Activated naive CD4-positive, alpha-beta T cell treated with anti-CD3 and anti-CD28 coated beads, Interleukin-2, amount 50 U/mL, for 72 hours (primary cell): ENCODE measurements around the gene HBE1. TPM values are rescaled to one million over a fixed set of nuclear protein-coding genes. Genes with fewer than 3 reads are reported as not detected.

Experiments
- ATAC-seq, 2 donors: fragments of 150-1000 bp; cut with Tn5 transposase; 2 replicates each; pipeline ENCODE4 v1.10.0; 2021; ENCODE audit warnings: mild to moderate bottlenecking in 2 of 2, moderate library complexity in 2 of 2
- DNase-seq, 2 donors: peaks; one replicate each; pipeline ENCODE4 v3.0.0; 2021 to 2022; ENCODE audit warnings: low spot score in 2 of 2
- H3K27ac Mint-ChIP-seq, 2 donors: one replicate each; pipeline ENCODE4 v1.8.0; 2022; ENCODE audit warnings: mild to moderate bottlenecking in 2 of 2, mixed read lengths in 2 of 2
- H3K36me3 Mint-ChIP-seq, 2 donors: one replicate each; pipeline ENCODE4 v1.8.0; 2022; ENCODE audit warnings: mixed read lengths in 2 of 2
- H3K9me3 Mint-ChIP-seq, 2 donors: one replicate each; pipeline ENCODE4 v1.8.0; 2022; ENCODE audit warnings: mixed read lengths in 2 of 2
- total RNA-seq, 2 donors: library from RNA; stranded (reverse); gene quantifications; one replicate each; pipeline ENCODE4 v1.2.3, GENCODE V29; 2022

HBE1 gene
- total RNA-seq, 2 donors from 2014 or later, result not detected

DNA sequence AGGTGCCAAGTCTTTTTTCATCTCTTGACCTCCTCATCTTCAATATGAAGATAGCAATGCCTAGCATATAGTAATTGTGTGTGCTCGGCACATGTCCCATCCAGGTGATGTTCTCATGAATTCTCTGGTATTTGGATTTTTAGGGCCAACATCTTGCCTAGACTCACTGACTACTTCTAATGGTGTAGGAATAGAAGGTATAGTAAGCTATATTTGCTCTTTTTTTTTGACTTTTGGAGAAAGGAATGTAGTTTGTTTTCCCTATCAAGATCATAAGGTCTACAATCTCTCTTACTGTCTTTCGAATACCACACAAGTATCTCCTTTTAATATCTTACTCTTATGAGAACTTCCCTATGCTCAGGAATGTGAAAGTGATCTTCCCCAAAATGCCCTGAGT, 38.6 kb downstream of the HBE1 start:
- Mint-ChIP-seq H3K36me3 (no peaks in the 10 kb centered on the region), H3K9me3 (no peaks in the 10 kb centered on the region), H3K27ac (no peak overlapping the region)
- no peak for ATAC-seq
- no peak for DNase-seq

DNA sequence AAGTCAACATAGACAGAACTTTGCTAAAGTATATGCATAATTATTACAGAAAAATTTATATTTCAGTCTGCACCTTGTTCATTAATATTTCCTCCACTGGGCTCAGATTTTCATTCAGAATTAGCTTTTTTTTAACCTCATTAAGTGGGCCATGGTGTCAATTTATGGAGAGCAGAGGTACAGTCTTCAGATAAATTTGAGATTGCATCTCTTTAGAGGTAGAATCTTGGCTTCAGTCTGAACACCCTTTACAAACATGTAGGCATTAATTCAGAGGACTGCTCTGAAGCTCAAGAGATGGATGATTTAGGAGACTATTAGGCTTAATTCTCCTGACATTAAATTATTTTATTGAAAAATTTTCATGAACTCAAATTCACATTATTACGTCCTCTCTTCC, 39.5 kb downstream of the HBE1 start:
- ATAC-seq (no peak), DNase-seq (no peak)
- H3K36me3 Mint-ChIP-seq, result no peaks in the 10 kb centered on the region
- H3K27ac Mint-ChIP-seq, result no peak overlapping the region
- H3K9me3 Mint-ChIP-seq, result no peaks in the 10 kb centered on the region

DNA sequence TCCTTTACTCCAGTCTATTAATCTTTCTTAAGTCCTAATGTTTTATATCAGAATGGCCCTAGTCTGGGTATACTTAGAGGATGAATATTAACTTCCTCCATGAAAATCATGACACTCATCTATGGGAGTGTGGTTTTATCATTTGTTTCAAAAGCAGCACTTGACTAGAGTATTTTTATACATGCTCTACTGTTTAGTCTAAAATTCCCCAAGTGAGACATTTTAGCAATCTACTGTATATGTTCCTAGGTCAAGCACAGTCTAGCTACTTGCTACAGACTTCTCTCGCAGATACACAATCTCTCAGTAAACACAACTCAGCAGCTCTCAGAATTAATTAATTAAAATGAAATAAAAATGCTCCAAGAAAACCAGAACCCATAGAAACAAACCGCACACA, 39.9 kb downstream of the HBE1 start:
- ATAC-seq, result no peak
- Mint-ChIP-seq H3K36me3 (no peaks in the 10 kb centered on the region), H3K9me3 (no peaks in the 10 kb centered on the region), H3K27ac (no peak overlapping the region)
- no peak for DNase-seq

DNA sequence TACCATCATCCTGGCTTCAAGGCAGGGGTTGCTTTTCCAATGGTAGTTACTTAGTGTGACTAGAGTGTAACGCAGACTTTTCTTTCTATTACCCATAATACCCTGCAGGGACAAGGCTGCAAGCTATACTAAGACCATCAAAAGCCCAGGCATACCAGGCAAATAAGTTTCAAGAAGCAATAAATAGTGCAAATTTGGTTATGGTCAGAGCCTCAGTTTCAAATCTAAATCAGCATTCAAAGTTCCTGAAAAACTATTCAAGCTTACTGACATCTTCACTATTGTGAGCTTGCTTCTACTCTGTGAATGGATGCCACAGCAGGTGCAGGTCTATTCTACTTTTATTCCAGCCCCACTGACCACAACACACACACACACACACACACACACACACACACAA, 40.4 kb downstream of the HBE1 start:
- ATAC-seq, result no peak
- Mint-ChIP-seq H3K36me3 (no peaks in the 10 kb centered on the region), H3K27ac (no peak overlapping the region), H3K9me3 (no peaks in the 10 kb centered on the region)
- DNase-seq, result no peak

DNA sequence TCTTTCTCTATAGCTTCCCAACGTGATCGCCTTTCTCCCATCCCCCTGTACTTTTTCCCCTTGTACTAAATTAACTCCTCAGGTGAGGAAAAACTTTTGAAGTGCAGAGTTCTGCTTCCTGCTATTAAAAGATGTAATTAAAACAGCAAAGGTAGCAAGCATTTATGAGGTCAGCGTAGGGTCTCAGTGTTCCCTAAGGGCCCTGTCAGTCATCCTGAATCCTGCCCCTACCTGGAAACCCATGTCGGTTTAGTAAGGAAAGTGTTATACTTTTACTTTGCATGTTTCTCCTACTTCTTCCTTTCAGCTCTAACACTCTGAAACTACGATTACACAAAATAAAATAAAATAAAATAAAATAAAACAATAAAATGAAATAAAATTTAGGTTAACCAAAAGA, 41.6 kb downstream of the HBE1 start:
- DNase-seq (no peak), ATAC-seq (no peak)
- Mint-ChIP-seq H3K36me3 (no peaks in the 10 kb centered on the region), H3K9me3 (no peaks in the 10 kb centered on the region), H3K27ac (no peak overlapping the region)

DNA sequence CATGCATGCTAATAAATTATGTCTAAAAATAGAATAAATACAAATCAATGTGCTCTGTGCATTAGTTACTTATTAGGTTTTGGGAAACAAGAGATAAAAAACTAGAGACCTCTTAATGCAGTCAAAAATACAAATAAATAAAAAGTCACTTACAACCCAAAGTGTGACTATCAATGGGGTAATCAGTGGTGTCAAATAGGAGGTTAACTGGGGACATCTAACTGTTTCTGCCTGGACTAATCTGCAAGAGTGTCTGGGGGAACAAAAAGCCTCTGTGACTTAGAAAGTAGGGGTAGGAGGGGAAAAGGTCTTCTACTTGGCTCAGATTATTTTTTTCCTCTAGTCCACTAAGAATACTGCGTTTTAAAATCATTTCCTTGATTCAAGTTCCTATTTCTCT, 42.1 kb downstream of the HBE1 start:
- H3K27ac Mint-ChIP-seq, result no peak overlapping the region
- H3K9me3 Mint-ChIP-seq, result no peaks in the 10 kb centered on the region
- ATAC-seq, result no peak
- H3K36me3 Mint-ChIP-seq, result no peaks in the 10 kb centered on the region
- no peak for DNase-seq

DNA sequence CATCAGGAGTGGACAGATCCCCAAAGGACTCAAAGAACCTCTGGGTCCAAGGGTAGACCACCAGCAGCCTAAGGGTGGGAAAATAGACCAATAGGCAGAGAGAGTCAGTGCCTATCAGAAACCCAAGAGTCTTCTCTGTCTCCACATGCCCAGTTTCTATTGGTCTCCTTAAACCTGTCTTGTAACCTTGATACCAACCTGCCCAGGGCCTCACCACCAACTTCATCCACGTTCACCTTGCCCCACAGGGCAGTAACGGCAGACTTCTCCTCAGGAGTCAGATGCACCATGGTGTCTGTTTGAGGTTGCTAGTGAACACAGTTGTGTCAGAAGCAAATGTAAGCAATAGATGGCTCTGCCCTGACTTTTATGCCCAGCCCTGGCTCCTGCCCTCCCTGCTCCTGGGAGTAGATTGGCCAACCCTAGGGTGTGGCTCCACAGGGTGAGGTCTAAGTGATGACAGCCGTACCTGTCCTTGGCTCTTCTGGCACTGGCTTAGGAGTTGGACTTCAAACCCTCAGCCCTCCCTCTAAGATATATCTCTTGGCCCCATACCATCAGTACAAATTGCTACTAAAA, 42.9 kb downstream of the HBE1 start, which contains the start of gene HBB:
Gene HBB (minus strand): TSS at position 340 of the 579 bp plus-strand sequence. CDS start 50 bp downstream, at position 290.
- no peak for DNase-seq
- Mint-ChIP-seq H3K9me3 (no peaks in the 10 kb centered on the region), H3K27ac (no peak within 1 kb of the TSS), H3K36me3 (no peaks in the 10 kb centered on the region)
- ATAC-seq, result no peak

DNA sequence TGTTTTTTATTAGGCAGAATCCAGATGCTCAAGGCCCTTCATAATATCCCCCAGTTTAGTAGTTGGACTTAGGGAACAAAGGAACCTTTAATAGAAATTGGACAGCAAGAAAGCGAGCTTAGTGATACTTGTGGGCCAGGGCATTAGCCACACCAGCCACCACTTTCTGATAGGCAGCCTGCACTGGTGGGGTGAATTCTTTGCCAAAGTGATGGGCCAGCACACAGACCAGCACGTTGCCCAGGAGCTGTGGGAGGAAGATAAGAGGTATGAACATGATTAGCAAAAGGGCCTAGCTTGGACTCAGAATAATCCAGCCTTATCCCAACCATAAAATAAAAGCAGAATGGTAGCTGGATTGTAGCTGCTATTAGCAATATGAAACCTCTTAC, 44.3 kb downstream of the HBE1 start:
- H3K27ac Mint-ChIP-seq, result no peak overlapping the region
- no peak for DNase-seq
- H3K9me3 Mint-ChIP-seq, result peaks cover 3 to 4% of the 10 kb centered on the region in 2 donors
- no peak for ATAC-seq
- H3K36me3 Mint-ChIP-seq, result no peaks in the 10 kb centered on the region

DNA sequence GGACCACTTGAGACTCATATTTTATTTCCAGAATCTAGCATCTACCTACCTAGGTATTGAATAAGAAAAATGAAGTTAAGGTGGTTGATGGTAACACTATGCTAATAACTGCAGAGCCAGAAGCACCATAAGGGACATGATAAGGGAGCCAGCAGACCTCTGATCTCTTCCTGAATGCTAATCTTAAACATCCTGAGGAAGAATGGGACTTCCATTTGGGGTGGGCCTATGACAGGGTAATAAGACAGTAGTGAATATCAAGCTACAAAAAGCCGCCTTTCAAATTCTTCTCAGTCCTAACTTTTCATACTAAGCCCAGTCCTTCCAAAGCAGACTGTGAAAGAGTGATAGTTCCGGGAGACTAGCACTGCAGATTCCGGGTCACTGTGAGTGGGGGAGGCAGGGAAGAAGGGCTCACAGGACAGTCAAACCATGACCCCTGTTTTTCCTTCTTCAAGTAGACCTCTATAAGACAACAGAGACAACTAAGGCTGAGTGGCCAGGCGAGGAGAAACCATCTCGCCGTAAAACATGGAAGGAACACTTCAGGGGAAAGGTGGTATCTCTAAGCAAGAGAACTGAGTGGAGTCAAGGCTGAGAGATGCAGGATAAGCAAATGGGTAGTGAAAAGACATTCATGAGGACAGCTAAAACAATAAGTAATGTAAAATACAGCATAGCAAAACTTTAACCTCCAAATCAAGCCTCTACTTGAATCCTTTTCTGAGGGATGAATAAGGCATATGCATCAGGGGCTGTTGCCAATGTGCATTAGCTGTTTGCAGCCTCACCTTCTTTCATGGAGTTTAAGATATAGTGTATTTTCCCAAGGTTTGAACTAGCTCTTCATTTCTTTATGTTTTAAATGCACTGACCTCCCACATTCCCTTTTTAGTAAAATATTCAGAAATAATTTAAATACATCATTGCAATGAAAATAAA, 44.9 kb downstream of the HBE1 start:
- Mint-ChIP-seq H3K27ac (no peak overlapping the region), H3K9me3 (peaks cover 4 to 5% of the 10 kb centered on the region in 2 donors), H3K36me3 (no peaks in the 10 kb centered on the region)
- DNase-seq, result no peak
- no peak for ATAC-seq

DNA sequence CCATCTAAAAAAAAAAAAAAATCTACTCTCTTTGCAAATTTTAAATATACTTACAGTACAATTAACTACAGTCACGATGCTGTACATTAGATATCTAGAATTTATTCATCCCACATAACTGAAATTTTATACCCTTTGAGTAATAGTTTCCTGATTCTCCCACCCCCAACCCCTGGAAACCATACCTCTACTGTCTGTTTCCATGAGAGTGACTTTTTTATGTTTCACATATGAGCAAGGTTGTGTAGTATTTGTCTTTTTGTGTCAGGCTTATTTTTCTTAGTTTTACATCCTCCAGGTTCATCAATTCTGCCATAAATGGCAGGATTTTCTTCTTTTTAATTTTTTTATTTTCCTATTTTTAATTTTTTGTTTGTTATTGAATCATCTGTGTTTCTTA, 46.1 kb downstream of the HBE1 start:
- ATAC-seq (no peak), DNase-seq (no peak)
- Mint-ChIP-seq H3K27ac (no peak overlapping the region), H3K36me3 (no peaks in the 10 kb centered on the region), H3K9me3 (peaks cover 8 to 10% of the 10 kb centered on the region in 2 donors)

DNA sequence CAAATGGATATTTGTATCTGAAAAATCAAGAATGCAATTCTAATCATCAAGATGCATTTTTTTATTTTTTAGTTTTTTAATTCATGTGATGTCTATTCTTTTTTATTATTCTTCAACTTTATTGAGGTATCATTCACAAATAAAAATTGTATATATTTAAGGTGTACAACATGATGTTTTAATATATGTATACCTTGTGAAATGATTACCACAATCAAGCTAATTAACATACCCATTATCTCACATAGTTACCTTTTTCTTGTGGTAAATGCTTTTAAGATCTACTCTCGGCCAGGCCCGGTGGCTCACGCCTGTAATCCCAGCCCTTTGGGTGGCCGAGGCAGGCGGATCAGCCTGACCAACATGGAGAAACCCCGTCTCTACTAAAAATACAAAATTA, 46.6 kb downstream of the HBE1 start:
- DNase-seq, result no peak
- peaks cover 9 to 10% of the 10 kb centered on the region in 2 donors for H3K9me3 Mint-ChIP-seq

More for the DNA sequence above, 46.6 kb downstream of the HBE1 start:
- ATAC-seq, result no peak
- H3K27ac Mint-ChIP-seq, result no peak overlapping the region
- H3K36me3 Mint-ChIP-seq, result no peaks in the 10 kb centered on the region

Other genes starting within 250 kb of the HBE1 start
- gene OR52J3, start 223.4 kb downstream of the HBE1 start, total RNA-seq, result not detected
- gene OR52E2, start 210.3 kb downstream of the HBE1 start, total RNA-seq, result not detected
- not detected for gene OR52E1, start 200.4 kb downstream of the HBE1 start, total RNA-seq
- gene OR52A5, start 131.6 kb downstream of the HBE1 start, total RNA-seq, result not detected
- gene OR52A1, start 115.2 kb downstream of the HBE1 start, total RNA-seq, result not detected
- not detected for gene OR51V1, start 69.3 kb downstream of the HBE1 start, total RNA-seq
- not detected for gene HBB, start 42.9 kb downstream of the HBE1 start, total RNA-seq
- gene HBD, start 35.5 kb downstream of the HBE1 start, total RNA-seq, result 1 to 10 TPM in 1 of 2 donors, not detected in 1; 1.6 TPM
- not detected for gene HBG1, start 20.1 kb downstream of the HBE1 start, total RNA-seq
- gene HBG2, start 15.2 kb downstream of the HBE1 start, total RNA-seq, result under 1 TPM in 1 of 2 donors, not detected in 1; 0.41 TPM
- gene OR51B4, start 32.0 kb upstream of the HBE1 start, total RNA-seq, result not detected
- gene OR51B2, start 54.4 kb upstream of the HBE1 start, total RNA-seq, result not detected
- under 1 TPM in 1 of 2 donors, not detected in 1; 0.34 TPM for gene OR51B5, start 73.6 kb upstream of the HBE1 start, total RNA-seq
- not detected for gene OR51B6, start 81.6 kb upstream of the HBE1 start, total RNA-seq
- not detected for gene OR51M1, start 113.9 kb upstream of the HBE1 start, total RNA-seq
- gene OR51Q1, start 152.2 kb upstream of the HBE1 start, total RNA-seq, result not detected
- not detected for gene OR51I1, start 171.6 kb upstream of the HBE1 start, total RNA-seq
- not detected for gene OR51I2, start 179.4 kb upstream of the HBE1 start, total RNA-seq
- not detected for gene OR52D1, start 218.7 kb upstream of the HBE1 start, total RNA-seq
- gene UBQLN3, start 240.0 kb upstream of the HBE1 start, total RNA-seq, result under 1 TPM; 0.10 to 0.25 TPM
- gene UBQLNL, start 246.8 kb upstream of the HBE1 start, total RNA-seq, result under 1 TPM; 0.21 to 0.32 TPM